ENCODE data around the gene DGKB.

Gene DGKB

GRCh38 chr7:14197280-14197679 lies 705.3 kb downstream of the DGKB start:
- H3K27me3 Mint-ChIP-seq, result no peaks in the 10 kb centered on the region
- H3K4me3 Mint-ChIP-seq, result no peak overlapping the region
- no peaks in the 10 kb centered on the region for H3K4me1 Mint-ChIP-seq (ENCODE audit: low read depth)
- no peaks in the 10 kb centered on the region for H3K36me3 Mint-ChIP-seq (ENCODE audit: low read depth)
- no peak overlapping the region for H3K27ac Mint-ChIP-seq
- no peak for DNase-seq
- H3K9me3 Mint-ChIP-seq, result no peaks in the 10 kb centered on the region

DNA sequence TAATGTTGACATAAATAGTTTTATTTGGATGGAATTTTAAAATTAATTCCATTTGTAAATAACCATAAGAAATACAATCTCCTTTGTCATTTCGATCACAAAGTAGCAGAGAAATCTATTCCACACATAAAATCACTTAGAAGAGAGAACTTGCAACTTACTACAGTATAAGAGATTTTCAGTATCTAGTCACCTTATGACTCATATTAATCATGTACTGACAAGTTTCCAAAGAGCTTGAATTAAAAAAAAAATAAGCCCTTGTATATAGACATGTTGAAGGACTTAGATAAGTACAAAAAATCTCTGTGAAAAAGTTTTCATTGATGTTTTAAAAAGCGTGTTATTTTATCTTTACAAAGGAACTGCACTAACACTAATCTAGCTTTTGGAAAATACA lies 706.0 kb downstream of the DGKB start:
- Mint-ChIP-seq H3K36me3 (ENCODE audit: low read depth) (no peaks in the 10 kb centered on the region), H3K27ac (no peak overlapping the region), H3K4me3 (no peak overlapping the region), H3K27me3 (no peaks in the 10 kb centered on the region), H3K9me3 (no peaks in the 10 kb centered on the region), H3K4me1 (ENCODE audit: low read depth) (no peaks in the 10 kb centered on the region)
- DNase-seq, result no peak

GRCh38 chr7:14195871-14196270 lies 706.7 kb downstream of the DGKB start:
- Mint-ChIP-seq H3K4me3 (no peak overlapping the region), H3K4me1 (ENCODE audit: low read depth) (no peaks in the 10 kb centered on the region)
- no peak for DNase-seq

GRCh38 chr7:14195079-14195478 lies 707.5 kb downstream of the DGKB start:
- no peak overlapping the region for H3K27ac Mint-ChIP-seq
- H3K36me3 Mint-ChIP-seq (ENCODE audit: low read depth), result no peaks in the 10 kb centered on the region
- H3K4me3 Mint-ChIP-seq, result no peak overlapping the region
- H3K9me3 Mint-ChIP-seq, result no peaks in the 10 kb centered on the region
- no peak for DNase-seq
- H3K27me3 Mint-ChIP-seq, result no peaks in the 10 kb centered on the region
- H3K4me1 Mint-ChIP-seq (ENCODE audit: low read depth), result no peaks in the 10 kb centered on the region

More at GRCh38 chr7:14195871-14196270, 706.7 kb downstream of the DGKB start:
- Mint-ChIP-seq H3K36me3 (ENCODE audit: low read depth) (no peaks in the 10 kb centered on the region), H3K27me3 (no peaks in the 10 kb centered on the region), H3K27ac (no peak overlapping the region), H3K9me3 (no peaks in the 10 kb centered on the region)

GRCh38 chr7:14191686-14192098 lies 710.9 kb downstream of the DGKB start:
- H3K9me3 Mint-ChIP-seq, result peaks cover 8% of the 10 kb centered on the region
- DNase-seq, result no peak
- H3K4me3 Mint-ChIP-seq, result no peak overlapping the region
- no peak overlapping the region for H3K27ac Mint-ChIP-seq
- no peaks in the 10 kb centered on the region for H3K4me1 Mint-ChIP-seq (ENCODE audit: low read depth)
- no peaks in the 10 kb centered on the region for H3K27me3 Mint-ChIP-seq
- no peaks in the 10 kb centered on the region for H3K36me3 Mint-ChIP-seq (ENCODE audit: low read depth)

DNA sequence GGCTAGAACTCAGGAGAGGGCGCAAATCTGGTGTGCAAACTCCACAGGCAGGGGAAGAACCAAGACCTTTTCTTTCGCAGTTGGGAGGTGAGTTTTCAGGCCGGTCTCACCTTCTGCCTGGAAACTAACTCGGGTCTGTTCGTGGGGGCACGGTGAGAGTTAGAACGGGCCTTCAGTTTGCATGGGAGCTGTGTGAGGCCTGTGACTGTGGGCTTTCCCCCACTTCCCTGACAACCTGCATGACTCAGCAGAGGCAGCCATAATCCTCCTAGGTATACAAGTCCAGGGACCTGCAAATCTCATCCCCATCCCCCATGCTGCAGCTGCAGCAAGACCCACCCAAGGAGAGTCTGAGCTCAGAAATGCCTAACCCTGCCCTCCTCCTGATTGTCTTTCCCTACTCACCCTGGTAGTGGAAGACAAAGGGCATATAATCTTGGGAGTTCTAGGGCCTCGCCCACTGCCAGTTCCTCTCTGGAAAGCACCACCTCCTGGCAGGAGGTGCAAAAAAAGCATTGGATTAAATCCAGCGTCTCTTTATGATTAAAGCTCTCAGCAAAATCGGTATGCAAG lies 718.2 kb downstream of the DGKB start:
- Mint-ChIP-seq H3K36me3 (ENCODE audit: low read depth) (no peaks in the 10 kb centered on the region), H3K4me1 (ENCODE audit: low read depth) (no peaks in the 10 kb centered on the region), H3K27me3 (no peaks in the 10 kb centered on the region), H3K9me3 (peaks cover 10% of the 10 kb centered on the region), H3K27ac (no peak overlapping the region), H3K4me3 (no peak overlapping the region)
- no peak for DNase-seq

GRCh38 chr7:14179781-14180180 lies 722.8 kb downstream of the DGKB start:
- Mint-ChIP-seq H3K27ac (no peak overlapping the region), H3K9me3 (no peaks in the 10 kb centered on the region), H3K36me3 (ENCODE audit: low read depth) (no peaks in the 10 kb centered on the region), H3K4me3 (no peak overlapping the region), H3K4me1 (ENCODE audit: low read depth) (no peaks in the 10 kb centered on the region), H3K27me3 (no peaks in the 10 kb centered on the region)
- no peak for DNase-seq

DNA sequence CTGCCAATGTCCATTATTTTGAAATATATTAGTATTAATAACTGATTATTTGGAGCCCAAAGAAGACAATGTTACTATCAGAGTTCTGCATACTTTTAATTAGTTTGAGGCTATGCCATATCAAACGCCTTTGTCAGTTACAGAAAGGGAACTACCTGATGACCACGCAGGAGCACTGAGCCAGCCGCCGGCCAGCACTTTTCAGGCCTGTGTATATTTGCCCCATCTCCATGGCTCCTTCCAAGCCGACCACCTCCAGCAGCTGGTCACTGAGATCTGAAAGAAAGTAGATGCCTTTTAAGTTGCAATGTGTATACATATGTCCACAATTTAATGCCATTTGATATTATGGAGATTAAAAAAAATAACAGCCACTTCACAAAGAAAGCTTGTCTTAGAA lies 724.7 kb downstream of the DGKB start:
- DNase-seq, result no peak
- no peak overlapping the region for H3K27ac Mint-ChIP-seq

GRCh38 chr7:14170872-14171271 lies 731.7 kb downstream of the DGKB start:
- no peak for DNase-seq
- Mint-ChIP-seq H3K27me3 (peaks cover 2% of the 10 kb centered on the region), H3K9me3 (peaks cover 14% of the 10 kb centered on the region), H3K4me3 (no peak overlapping the region), H3K36me3 (ENCODE audit: low read depth) (no peaks in the 10 kb centered on the region), H3K4me1 (ENCODE audit: low read depth) (no peaks in the 10 kb centered on the region), H3K27ac (no peak overlapping the region)

More for the DNA sequence above, 724.7 kb downstream of the DGKB start:
- Mint-ChIP-seq H3K4me1 (ENCODE audit: low read depth) (no peaks in the 10 kb centered on the region), H3K36me3 (ENCODE audit: low read depth) (no peaks in the 10 kb centered on the region), H3K4me3 (no peak overlapping the region), H3K27me3 (peaks cover 2% of the 10 kb centered on the region), H3K9me3 (peaks cover 2% of the 10 kb centered on the region)

- H3K27ac Mint-ChIP-seq, result no peak overlapping the region
- H3K4me3 Mint-ChIP-seq, result no peak overlapping the region
- no peaks in the 10 kb centered on the region for H3K27me3 Mint-ChIP-seq
- H3K36me3 Mint-ChIP-seq (ENCODE audit: low read depth), result no peaks in the 10 kb centered on the region
- no peaks in the 10 kb centered on the region for H3K4me1 Mint-ChIP-seq (ENCODE audit: low read depth)
- no peak for DNase-seq
- peaks cover 2% of the 10 kb centered on the region for H3K9me3 Mint-ChIP-seq
These were observed 744.4 kb downstream of the DGKB start for GRCh38 chr7:14158111-14158510.

- H3K27ac Mint-ChIP-seq, result no peak overlapping the region
- DNase-seq, result no peak
- H3K4me3 Mint-ChIP-seq, result no peak overlapping the region
- peaks cover 2% of the 10 kb centered on the region for H3K9me3 Mint-ChIP-seq
- H3K4me1 Mint-ChIP-seq (ENCODE audit: low read depth), result no peaks in the 10 kb centered on the region
- no peaks in the 10 kb centered on the region for H3K36me3 Mint-ChIP-seq (ENCODE audit: low read depth)
- no peaks in the 10 kb centered on the region for H3K27me3 Mint-ChIP-seq
These were observed 746.1 kb downstream of the DGKB start for GRCh38 chr7:14156436-14156835.

DNA sequence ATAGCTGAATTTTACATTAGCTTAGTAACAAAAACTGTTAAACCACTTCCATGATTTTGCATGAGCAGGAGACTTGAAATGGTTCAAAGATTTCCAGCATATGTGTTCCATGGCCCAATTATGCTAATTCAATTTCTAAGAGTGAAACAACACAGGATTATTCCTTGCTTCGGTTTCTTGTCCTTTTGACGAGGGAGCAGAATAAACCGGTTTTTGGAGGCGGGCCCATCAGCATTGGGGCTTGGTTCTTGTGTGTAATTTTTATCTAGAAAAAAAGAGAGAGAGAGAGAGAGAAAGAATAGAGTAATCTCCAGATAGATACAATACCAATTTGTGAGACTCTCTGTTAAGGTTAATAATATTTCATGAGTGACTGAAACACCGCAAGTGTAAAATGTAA lies 753.6 kb downstream of the DGKB start:
- Mint-ChIP-seq H3K4me3 (no peak overlapping the region), H3K36me3 (ENCODE audit: low read depth) (no peaks in the 10 kb centered on the region), H3K9me3 (no peaks in the 10 kb centered on the region), H3K27ac (no peak overlapping the region), H3K27me3 (no peaks in the 10 kb centered on the region), H3K4me1 (ENCODE audit: low read depth) (no peaks in the 10 kb centered on the region)
- DNase-seq, result no peak

- H3K27ac Mint-ChIP-seq, result no peak overlapping the region
- H3K4me3 Mint-ChIP-seq, result no peak overlapping the region
- no peaks in the 10 kb centered on the region for H3K4me1 Mint-ChIP-seq (ENCODE audit: low read depth)
- H3K9me3 Mint-ChIP-seq, result no peaks in the 10 kb centered on the region
- H3K27me3 Mint-ChIP-seq, result no peaks in the 10 kb centered on the region
- DNase-seq, result no peak
- H3K36me3 Mint-ChIP-seq (ENCODE audit: low read depth), result no peaks in the 10 kb centered on the region
These were observed 755.0 kb downstream of the DGKB start for GRCh38 chr7:14147532-14147931.

GRCh38 chr7:14144538-14144937 lies 758.0 kb downstream of the DGKB start:
- H3K4me1 Mint-ChIP-seq (ENCODE audit: low read depth), result no peaks in the 10 kb centered on the region
- no peaks in the 10 kb centered on the region for H3K9me3 Mint-ChIP-seq
- no peaks in the 10 kb centered on the region for H3K27me3 Mint-ChIP-seq
- DNase-seq, result no peak
- no peak overlapping the region for H3K4me3 Mint-ChIP-seq
- H3K27ac Mint-ChIP-seq, result no peak overlapping the region
- no peaks in the 10 kb centered on the region for H3K36me3 Mint-ChIP-seq (ENCODE audit: low read depth)

DNA sequence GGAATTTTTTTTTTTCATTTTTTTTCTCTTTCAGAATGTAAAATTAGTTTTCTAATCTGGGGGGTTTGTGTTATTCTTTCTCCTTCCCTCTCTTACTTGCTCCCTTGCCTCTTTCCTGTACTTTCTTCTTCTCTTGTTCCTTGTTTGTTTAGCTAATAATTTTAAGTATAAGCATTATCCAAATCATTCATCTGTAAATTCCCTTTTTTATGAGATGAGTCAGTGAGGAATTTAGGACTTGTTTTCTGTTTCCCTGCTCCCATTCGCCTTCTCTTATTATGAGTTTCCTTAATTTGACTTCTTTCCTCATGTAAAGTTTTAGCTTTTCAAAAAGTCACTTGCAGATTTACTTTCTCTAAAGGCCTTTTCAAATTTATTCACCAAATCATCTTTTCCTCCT lies 758.4 kb downstream of the DGKB start:
- H3K4me3 Mint-ChIP-seq, result no peak overlapping the region
- no peaks in the 10 kb centered on the region for H3K4me1 Mint-ChIP-seq (ENCODE audit: low read depth)
- no peak for DNase-seq
- no peaks in the 10 kb centered on the region for H3K27me3 Mint-ChIP-seq
- H3K27ac Mint-ChIP-seq, result no peak overlapping the region
- H3K9me3 Mint-ChIP-seq, result no peaks in the 10 kb centered on the region
- no peaks in the 10 kb centered on the region for H3K36me3 Mint-ChIP-seq (ENCODE audit: low read depth)

DNA sequence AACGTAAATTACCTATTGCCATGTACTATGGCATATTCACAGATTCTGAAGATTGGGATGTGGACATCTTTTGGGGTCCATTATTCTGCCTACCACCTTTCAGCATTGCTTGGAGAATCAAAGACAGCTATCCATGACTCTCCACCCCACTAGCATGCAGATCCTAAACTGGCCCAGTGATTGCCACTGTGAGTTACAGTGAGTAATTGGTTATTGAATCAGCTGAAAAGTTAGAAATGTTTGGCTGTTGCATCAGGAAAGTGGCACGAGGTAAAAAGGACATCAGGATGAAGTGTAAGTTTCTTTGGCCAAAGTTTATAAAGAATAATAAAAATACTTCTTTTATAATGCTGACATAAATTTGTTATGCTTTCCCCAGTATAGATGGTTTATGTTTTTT lies 764.9 kb downstream of the DGKB start:
- no peak for DNase-seq
- no peaks in the 10 kb centered on the region for H3K36me3 Mint-ChIP-seq (ENCODE audit: low read depth)
- no peak overlapping the region for H3K27ac Mint-ChIP-seq
- H3K4me1 Mint-ChIP-seq (ENCODE audit: low read depth), result no peaks in the 10 kb centered on the region
- H3K27me3 Mint-ChIP-seq, result no peaks in the 10 kb centered on the region
- H3K9me3 Mint-ChIP-seq, result no peaks in the 10 kb centered on the region
- H3K4me3 Mint-ChIP-seq, result no peak overlapping the region
